ENCODE measurements around the gene SYTL3.

The SYTL3 gene

DNA sequence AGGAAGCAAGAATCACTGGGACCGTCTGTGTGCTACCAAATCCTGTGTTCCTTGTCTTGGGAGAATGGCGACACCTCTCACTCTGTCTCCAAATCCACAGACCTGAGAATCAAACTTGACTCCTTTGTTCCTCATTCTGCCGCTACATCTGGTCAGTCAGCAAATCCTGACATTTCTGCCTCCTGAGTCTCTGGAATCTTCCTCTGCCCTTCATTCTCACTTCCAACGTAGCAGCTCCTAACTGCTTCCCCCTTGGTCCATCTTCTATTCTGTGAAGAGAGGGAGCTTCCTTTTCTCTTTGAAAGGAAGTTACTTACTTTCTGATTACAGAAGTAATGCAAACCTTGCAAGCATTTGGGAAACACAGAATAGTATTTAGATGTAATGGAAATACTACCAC is 37.7 kb downstream of the SYTL3 start:
- no peak overlapping the region for H3K4me3 ChIP-seq (ENCODE audit: low read depth, low read length, poor library complexity, severe bottlenecking)
- H3K36me3 ChIP-seq (ENCODE audit: insufficient read depth, low read length): no peaks in the 10 kb centered on the region
- no peaks in the 10 kb centered on the region; the same call in 1 of the 2 replicates for H3K27me3 ChIP-seq (ENCODE audit: insufficient read depth, low read length)
- no peak overlapping the region for H3K4me2 ChIP-seq (ENCODE audit: low read length)
- no peaks in the 10 kb centered on the region for H3K9me2 ChIP-seq (ENCODE audit: low read depth, low read length)
- no peaks in the 10 kb centered on the region for H3F3A ChIP-seq (ENCODE audit: insufficient read depth, low read length)
- H3K4me1 ChIP-seq (ENCODE audit: insufficient read depth, low read length, severe bottlenecking): peaks cover 12% of the 10 kb centered on the region
- no peaks in the 10 kb centered on the region for H4K20me1 ChIP-seq (ENCODE audit: insufficient read depth, low read length)
- H3K9ac ChIP-seq (ENCODE audit: low read length): no peak overlapping the region
- no peaks in the 10 kb centered on the region for H3K9me3 ChIP-seq (ENCODE audit: low read length)
- TF ChIP-seq, protein P1, sequence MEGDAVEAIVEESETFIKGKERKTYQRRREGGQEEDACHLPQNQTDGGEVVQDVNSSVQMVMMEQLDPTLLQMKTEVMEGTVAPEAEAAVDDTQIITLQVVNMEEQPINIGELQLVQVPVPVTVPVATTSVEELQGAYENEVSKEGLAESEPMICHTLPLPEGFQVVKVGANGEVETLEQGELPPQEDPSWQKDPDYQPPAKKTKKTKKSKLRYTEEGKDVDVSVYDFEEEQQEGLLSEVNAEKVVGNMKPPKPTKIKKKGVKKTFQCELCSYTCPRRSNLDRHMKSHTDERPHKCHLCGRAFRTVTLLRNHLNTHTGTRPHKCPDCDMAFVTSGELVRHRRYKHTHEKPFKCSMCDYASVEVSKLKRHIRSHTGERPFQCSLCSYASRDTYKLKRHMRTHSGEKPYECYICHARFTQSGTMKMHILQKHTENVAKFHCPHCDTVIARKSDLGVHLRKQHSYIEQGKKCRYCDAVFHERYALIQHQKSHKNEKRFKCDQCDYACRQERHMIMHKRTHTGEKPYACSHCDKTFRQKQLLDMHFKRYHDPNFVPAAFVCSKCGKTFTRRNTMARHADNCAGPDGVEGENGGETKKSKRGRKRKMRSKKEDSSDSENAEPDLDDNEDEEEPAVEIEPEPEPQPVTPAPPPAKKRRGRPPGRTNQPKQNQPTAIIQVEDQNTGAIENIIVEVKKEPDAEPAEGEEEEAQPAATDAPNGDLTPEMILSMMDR (IDR thresholded peaks at IDR 0.05; ENCODE audit: low read length): no peak
- TF ChIP-seq EZH2 (IDR thresholded peaks at IDR 0.05; ENCODE audit: borderline replicate concordance, low read length): no peak
- no peak overlapping the region for H3K27ac ChIP-seq (ENCODE audit: low read depth, low read length, poor library complexity, severe bottlenecking)
- H2AFZ ChIP-seq (ENCODE audit: low read length): no peak overlapping the region
- no peaks in the 10 kb centered on the region for H3K79me2 ChIP-seq (ENCODE audit: insufficient read depth, low read length)

DNA sequence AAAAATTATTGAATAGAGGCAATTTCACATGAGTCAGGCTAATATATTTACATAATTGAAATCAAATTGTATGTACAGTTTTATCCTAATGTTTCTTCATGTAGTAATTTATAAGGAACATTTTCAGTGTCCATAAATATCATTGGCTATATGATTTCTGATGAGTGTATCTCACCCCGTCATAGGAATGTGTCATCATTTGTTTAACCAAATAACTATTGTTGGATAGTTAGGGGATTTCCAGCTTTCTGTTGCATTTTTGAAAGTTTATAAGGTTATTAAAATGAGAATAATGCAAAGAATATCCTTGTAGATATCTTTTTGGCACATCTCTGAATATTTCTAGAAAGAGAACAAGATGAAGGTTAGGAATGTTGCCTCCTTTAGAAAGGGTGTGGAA is 39.0 kb downstream of the SYTL3 start:
- peaks cover 18% of the 10 kb centered on the region for H3K4me1 ChIP-seq (ENCODE audit: insufficient read depth, low read length, severe bottlenecking)
- no peak overlapping the region for H3K4me3 ChIP-seq (ENCODE audit: low read depth, low read length, poor library complexity, severe bottlenecking)
- H3K4me2 ChIP-seq (ENCODE audit: low read length): no peak overlapping the region
- H3K27ac ChIP-seq (ENCODE audit: low read depth, low read length, poor library complexity, severe bottlenecking): no peak overlapping the region
- H3K27me3 ChIP-seq (ENCODE audit: insufficient read depth, low read length): no peaks in the 10 kb centered on the region; the same call in 1 of the 2 replicates
- H2AFZ ChIP-seq (ENCODE audit: low read length): no peak overlapping the region
- H3K36me3 ChIP-seq (ENCODE audit: insufficient read depth, low read length): no peaks in the 10 kb centered on the region
- no peak for TF ChIP-seq EZH2 (IDR thresholded peaks at IDR 0.05; ENCODE audit: borderline replicate concordance, low read length)
- TF ChIP-seq, protein P1 (IDR thresholded peaks at IDR 0.05; ENCODE audit: low read length): no peak
- no peak overlapping the region for H3K9ac ChIP-seq (ENCODE audit: low read length)
- H3F3A ChIP-seq (ENCODE audit: insufficient read depth, low read length): no peaks in the 10 kb centered on the region
- H3K9me2 ChIP-seq (ENCODE audit: low read depth, low read length): no peaks in the 10 kb centered on the region
- no peaks in the 10 kb centered on the region for H4K20me1 ChIP-seq (ENCODE audit: insufficient read depth, low read length)
- no peaks in the 10 kb centered on the region for H3K9me3 ChIP-seq (ENCODE audit: low read length)
- no peaks in the 10 kb centered on the region for H3K79me2 ChIP-seq (ENCODE audit: insufficient read depth, low read length)

DNA sequence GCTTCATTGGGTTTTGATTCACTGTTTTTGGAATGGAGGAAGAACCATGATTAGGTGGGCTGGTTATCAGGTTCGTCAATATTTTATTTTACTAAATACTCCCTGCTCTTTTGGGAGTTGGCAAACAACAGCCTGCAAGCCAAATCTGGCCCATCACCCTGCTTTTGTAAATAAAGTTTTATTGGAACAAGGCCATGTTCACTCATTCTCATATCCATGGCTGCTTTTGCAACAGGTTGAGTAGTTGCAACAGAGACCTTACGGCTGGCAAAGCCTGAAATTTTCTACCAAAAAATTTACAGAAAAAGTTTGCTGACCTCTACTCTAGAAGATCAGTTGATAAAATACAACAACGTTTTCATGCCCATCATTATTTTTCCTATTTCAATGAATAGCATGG is 45.1 kb downstream of the SYTL3 start:
- no peaks in the 10 kb centered on the region; the same call in 1 of the 2 replicates for H3K36me3 ChIP-seq (ENCODE audit: insufficient read depth, low read length)
- H4K20me1 ChIP-seq (ENCODE audit: insufficient read depth, low read length): no peaks in the 10 kb centered on the region
- no peaks in the 10 kb centered on the region for H3K9me2 ChIP-seq (ENCODE audit: low read depth, low read length)
- peaks cover 6% of the 10 kb centered on the region for H3K9me3 ChIP-seq (ENCODE audit: low read length)
- no peaks in the 10 kb centered on the region; the same call in 1 of the 2 replicates for H3K27me3 ChIP-seq (ENCODE audit: insufficient read depth, low read length)
- H3F3A ChIP-seq (ENCODE audit: insufficient read depth, low read length): no peaks in the 10 kb centered on the region
- H3K4me1 ChIP-seq (ENCODE audit: insufficient read depth, low read length, severe bottlenecking): peaks cover 11% of the 10 kb centered on the region
- no peak overlapping the region for H3K27ac ChIP-seq (ENCODE audit: low read depth, low read length, poor library complexity, severe bottlenecking)
- TF ChIP-seq, protein P1 (IDR thresholded peaks at IDR 0.05; ENCODE audit: low read length): no peak
- no peak for TF ChIP-seq EZH2 (IDR thresholded peaks at IDR 0.05; ENCODE audit: borderline replicate concordance, low read length)
- H3K4me2 ChIP-seq (ENCODE audit: low read length): no peak overlapping the region
- H3K4me3 ChIP-seq (ENCODE audit: low read depth, low read length, poor library complexity, severe bottlenecking): no peak overlapping the region
- H3K9ac ChIP-seq (ENCODE audit: low read length): no peak overlapping the region
- H2AFZ ChIP-seq (ENCODE audit: low read length): no peak overlapping the region
- H3K79me2 ChIP-seq (ENCODE audit: insufficient read depth, low read length): no peaks in the 10 kb centered on the region
